ENCODE measurements around the gene C2orf78.
A peak's percentile ranks its signal among the peaks of the same experiment; 100 is the strongest.

C2orf78 gene

DNA sequence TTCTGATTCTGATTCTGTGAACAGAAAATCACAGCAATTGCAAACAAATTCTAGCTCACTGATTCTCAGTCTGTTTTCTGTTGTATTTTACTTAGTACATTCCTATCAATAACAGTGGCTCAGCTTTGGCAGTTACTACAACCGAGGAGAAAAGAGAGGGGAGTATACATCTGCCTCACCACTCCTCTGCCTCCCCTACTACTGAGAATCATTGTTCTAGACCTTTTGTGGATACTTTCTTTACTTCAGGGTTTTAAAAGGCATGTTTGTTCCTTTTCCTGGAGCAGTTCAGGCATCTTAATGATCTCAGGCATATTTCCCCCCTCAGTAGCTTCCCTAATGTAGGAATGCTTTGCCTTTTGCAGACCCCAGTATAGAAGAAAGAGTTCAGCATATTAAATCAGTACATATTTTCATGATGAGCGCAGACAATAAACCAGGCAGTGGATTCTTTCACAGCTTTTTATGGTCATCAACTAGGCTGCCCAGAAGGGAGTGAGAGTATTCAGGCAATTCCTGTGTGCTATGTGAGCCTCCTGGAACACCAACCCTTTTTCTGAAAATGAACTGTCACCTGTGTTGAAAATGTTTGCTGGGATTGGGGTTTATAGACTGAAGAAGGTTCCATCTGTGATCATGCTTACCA, 55.0 kb downstream of the C2orf78 start:
- DNase-seq = peak; percentile 70

DNA sequence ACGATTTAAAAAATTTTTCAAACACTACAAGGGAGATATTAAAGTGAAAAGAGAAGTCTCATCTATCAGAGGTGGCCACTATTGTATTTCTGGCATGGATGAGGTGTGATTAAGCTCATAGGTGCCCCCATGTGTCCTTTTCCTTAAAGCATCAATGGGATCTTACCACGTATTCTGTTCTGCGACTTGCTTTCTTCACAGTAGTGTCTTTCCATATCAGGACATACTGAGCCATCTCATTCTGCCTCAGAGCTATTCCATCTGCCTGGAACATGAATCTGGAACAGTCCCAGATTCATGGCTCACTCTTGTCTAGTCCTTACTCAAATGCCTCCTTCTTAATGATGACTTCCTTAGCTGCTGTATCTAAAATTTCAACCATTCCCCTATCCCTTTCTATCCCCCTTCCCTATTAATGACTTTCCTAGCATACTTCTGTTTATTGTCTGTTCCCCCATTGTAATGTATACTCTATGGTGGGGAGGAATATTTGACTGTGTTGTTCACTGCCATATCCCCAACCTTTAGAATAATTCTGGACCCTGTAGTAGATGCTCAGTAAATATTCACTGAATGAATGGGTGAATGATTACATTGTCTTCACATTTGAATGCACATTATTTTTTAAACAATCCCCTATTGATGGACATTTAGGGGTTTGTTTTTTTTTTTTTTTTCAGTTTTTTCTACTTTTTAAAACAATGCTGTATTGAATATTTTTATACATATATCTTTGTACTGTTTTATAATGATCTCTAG, 55.8 kb downstream of the C2orf78 start:
- peak; percentile 41 for DNase-seq

DNA sequence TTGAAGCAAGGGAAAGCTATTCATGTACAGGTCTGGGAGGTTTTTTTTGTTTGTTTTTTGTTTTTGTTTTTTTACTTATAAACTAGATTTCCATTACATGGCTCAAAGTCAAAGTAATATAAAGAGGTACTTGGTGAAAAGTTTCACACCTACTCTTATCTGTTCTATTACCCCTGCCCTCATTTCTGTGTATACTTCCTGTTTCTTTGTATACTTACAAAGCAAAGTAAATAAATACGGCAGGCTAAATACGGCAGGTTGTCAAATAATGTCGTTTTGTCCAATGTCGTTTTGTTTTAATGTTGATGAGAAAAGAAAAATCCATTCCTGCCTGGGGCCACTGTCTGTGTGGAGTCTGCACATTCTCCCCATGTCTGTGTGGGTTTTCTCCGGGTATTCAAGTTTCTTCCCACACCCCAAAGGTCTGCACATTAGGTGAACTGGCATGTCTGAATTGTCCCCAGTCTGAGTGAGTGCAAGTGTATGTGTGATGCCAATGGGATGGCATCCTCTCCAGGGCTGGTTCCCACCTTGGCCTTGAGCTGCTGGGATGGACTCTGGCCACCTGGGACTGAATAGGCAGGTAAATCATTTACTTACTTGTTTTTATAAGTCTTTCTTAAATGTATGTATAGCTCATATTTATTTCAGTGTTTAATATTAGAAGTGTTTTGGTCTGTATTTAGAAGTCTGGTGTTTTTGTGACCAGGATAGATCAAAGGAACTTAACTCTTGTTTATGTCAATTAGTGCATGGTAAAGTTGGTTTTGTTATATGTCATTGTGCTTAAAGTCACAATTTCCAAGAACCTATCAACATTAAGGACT, 58.1 kb downstream of the C2orf78 start:
- DNase-seq = no peak

DNA sequence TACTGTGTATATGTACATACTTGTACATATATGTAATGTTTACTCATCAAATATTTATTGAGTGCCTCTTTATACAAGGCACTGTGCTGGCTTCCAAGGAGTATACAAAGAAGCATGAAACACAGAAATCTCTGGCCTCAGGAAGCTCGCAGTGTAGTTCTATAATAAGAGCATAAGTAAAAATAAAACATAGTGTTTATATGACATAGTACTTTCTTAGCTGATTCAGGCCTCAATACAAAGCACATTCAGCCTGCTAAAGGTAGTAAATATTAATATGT, 58.7 kb downstream of the C2orf78 start:
- no peak for DNase-seq

DNA sequence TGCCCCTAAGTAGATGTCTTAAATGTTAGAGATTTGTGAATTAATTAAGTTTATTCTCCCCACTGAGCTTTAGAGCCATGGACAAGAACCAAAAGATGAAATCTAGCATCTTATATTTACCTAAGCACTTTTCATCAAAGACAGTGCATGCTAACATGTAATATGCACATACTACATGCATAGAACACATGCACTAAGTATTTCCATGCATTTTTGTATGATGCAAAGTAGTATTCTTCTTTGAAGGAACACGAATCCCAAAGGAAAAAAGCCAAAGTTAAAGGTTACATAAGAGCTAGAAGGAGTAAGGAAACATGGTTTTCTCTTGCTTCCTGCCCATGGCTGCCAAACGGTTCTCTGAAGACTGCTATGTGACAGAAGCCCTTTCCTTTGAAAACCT, 60.1 kb downstream of the C2orf78 start:
- DNase-seq = no peak

DNA sequence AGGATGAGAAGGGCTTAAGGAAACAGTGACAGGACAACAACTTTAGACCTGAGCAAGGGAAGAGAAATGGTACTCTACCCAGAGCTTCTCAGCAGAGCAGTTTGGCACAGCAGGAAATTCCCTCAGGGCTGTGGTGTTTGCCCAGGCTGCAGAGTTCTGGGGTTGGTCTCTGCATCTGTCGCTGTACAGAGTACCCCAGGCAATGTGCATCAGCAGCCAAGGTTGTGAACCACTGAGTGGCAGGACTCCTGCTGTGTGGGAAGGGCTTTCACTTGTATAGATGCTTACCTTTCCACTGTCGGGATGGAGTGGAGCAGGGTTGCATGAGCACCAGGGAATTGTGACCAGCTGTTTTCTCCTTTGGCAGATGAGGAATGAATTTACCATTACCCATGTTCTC, 66.0 kb downstream of the C2orf78 start:
- no peak for DNase-seq

DNA sequence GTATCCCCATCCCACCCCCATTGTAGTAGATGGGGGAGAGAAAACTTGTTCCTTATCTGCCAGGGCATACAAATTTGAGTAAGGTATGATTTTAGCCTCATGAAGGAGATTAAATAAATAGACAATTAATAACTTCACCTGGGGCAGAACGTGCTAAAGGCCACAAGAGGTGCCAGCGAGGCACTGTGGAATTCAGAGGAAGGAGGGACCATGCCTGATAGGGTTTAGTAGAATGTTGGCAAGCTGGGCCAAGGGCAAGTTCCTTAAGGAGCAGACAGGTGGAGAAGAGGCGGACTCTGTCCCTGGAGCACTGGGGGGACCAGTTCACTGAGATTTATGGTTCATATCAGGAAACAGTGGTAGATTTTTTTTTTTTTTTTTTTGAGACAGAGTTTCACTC, 67.3 kb downstream of the C2orf78 start:
- no peak for DNase-seq

DNA sequence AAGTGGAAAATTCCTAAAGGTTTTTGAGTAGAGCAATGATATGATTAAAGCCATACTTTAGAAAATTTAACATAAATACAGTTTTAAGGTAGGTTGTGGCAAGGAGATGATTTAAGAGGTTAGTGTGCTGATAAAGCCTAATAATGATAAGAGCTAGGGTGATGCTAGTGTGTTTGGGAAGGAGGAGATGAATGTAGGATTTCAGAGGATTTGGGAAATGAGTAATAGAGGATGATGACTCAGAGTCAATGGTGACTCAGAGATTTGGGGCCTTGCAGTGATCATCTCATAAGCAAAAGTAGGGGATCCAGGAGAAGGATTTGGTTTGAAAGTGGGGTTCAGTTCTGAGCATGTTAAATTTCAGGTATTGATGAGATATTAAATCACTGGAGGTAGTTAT, 68.0 kb downstream of the C2orf78 start:
- DNase-seq = peak; percentile 77

DNA sequence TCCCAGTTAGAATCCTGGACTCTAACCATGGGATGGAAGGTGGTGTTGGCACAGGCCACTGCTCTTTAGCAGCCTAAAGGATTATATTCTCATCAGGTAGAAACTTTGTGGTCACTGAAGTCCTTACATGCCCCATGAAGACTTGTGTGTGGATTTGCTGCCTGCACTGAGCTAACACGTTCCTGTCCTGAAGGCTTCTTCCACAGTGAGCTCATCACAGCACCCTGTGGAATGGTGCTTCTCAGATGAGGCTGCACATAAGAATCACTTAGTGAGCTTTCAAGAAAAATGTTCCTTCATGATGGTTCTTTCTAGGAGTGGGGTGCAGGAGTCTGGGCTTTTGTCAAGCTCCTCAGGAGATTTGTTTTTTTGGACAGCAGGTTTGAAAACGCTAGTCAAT, 71.5 kb downstream of the C2orf78 start:
- peak; percentile 26 for DNase-seq

DNA sequence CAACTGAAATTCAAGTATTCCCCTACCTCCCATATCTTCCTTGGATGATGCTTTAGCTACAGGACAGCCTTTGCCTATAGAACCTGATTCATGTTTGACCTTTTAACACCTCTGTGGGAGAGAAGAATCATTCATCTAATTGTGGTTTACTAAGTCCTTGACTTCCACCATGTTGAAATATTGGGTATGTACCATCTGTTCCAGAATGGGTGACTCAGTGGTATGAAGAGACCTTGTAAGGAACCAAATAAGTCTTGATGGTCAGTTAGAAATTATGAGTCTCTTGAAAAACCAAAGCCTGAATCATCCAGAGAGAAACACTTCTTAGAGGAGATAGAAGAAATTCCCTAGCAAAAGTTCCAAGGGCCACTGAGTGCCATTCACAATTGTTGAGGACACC, 72.2 kb downstream of the C2orf78 start:
- DNase-seq = peak; percentile 99

DNA sequence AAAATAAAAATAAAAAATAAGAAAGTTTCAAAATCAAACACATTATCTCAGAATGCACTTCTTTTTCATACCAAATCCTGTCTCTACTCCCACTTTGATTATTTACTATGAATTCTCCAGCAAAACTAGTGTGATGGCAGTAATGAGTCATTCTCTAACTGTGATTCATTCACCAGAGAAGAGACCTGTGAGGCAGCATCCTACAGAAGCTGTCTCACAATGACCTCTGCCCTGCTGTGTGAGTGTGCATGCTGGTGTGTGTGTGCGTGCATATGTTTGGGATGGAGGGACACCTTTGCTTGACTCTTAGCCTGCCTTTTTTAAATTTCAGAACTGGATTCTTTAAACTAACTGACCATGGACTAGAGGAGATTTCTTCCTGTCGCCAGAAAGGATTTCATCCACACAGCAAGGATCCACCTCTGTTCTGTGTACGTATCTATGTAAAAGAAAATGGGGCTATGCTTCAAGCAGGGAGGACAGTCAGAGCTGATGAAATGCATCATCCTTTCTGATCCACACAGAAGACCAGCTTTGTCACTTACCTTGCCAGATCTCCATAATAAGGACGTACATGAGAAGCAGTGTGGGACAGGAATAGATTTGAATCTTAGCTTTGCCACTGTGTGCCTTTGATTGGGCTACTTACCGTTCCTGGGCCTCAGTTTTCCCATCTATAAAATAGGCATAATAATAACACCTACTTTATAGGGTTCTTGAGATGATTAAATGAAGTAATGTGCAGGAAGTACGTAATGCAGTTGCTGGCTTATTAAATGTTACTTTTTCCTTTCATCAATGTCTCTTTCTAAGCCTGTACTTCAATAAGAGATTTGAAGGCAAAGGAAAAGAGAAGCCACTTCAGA, 76.0 kb downstream of the C2orf78 start:
- DNase-seq = peak; percentile 86

DNA sequence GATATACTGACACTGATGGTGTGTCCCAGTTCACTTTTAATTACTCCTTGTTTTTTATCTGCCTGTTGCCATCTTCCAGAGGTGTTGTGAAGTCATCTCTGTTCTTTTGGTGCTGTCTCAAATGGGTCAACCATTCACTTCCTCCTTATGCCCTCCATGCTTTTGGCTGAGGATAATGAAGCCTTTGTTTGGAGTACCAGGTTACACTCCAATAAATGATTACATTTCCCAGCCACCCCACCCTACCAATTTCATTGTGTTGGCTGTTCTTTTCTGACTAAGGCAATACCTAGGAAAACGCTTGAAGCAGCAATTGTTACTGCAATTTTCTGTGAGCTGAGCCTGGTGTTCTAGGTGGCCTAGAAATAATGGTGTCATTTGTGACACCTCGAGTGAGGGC, 79.0 kb downstream of the C2orf78 start:
- no peak for DNase-seq

Measured in fibroblast of upper back skin (primary cell).